ENCODE measurements around the gene DYNLT2.

Gene DYNLT2

GRCh38 chr6:169695131-169695530, 56.2 kb downstream of the DYNLT2 start:
- ChIA-PET CTCF (no interaction called here), POLR2A (interaction anchor here (0.6 kb wide), 1 partner anchor 16 kb away, joined by 3 read pairs; no protein-coding TSS in a partner anchor)
- TF ChIP-seq CTCF (IDR thresholded peaks at IDR 0.05; ENCODE audit: control extremely low read depth, extremely low read depth, low read depth, missing control alignments) = no peak
- DNase-seq (ENCODE audit: extremely low spot score) = no peak

- DNase-seq (ENCODE audit: extremely low spot score) = no peak
- ChIA-PET POLR2A (no interaction called here), CTCF (interaction anchor here (1.2 to 1.9 kb wide), 4 partner anchors 9 to 25 kb away, joined by 3 to 5 read pairs (median 3); partner anchors contain the start of genes C6orf120 and WDR27)
- no peak for TF ChIP-seq CTCF (IDR thresholded peaks at IDR 0.05; ENCODE audit: control extremely low read depth, extremely low read depth, low read depth, missing control alignments)
Measured at GRCh38 chr6:169692516-169692915, 58.9 kb downstream of the DYNLT2 start.

- no peak for DNase-seq (ENCODE audit: extremely low spot score)
- ChIA-PET CTCF (no interaction called here), POLR2A (no interaction called here)
- TF ChIP-seq CTCF (IDR thresholded peaks at IDR 0.05; ENCODE audit: control extremely low read depth, extremely low read depth, low read depth, missing control alignments) = no peak
Measured at GRCh38 chr6:169691260-169691659, 60.1 kb downstream of the DYNLT2 start.
